ENCODE measurements around the gene NFYC. TPM values are rescaled to one million over a fixed set of nuclear protein-coding genes. Genes with fewer than 3 reads are reported as not detected.

NFYC gene
- total and polyA plus RNA-seq, 7 donors: 45.8 to 69.0 (median 58.6) TPM

GRCh38 chr1:40652468-40652867, 39.0 kb upstream of the NFYC start:
- H3K4me1 ChIP-seq: peaks cover 8% of the 10 kb centered on the region
- ATAC-seq (no peak), DNase-seq (no peak)
- no peaks in the 10 kb centered on the region for H3K36me3 ChIP-seq (ENCODE audit: insufficient read depth in 1 of 2, low read depth in 1 of 2)
- no peak overlapping the region for H3K4me3 ChIP-seq
- no peak overlapping the region for H3K27ac ChIP-seq
- WGBS, 3 donors: 66 to 87% (median 85%) methylated on average over 5 of the region's 5 CpGs
- intact Hi-C loops (cut with DNase I): no loop called here
- H3K9me3 ChIP-seq: no peaks in the 10 kb centered on the region
- TF ChIP-seq CTCF (IDR thresholded peaks at IDR 0.05): no peak
- peaks cover 0 to 4% (median 3%) of the 10 kb centered on the region in 3 donors for H3K27me3 ChIP-seq (ENCODE audit: insufficient read depth in 3 of 3, low read length in 2 of 3)

- no peak overlapping the region for H3K27ac ChIP-seq
- no peak for DNase-seq
Observed at GRCh38 chr1:40652979-40653378, 38.5 kb upstream of the NFYC start.

GRCh38 chr1:40653851-40654537, 37.5 kb upstream of the NFYC start:
- ATAC-seq (no peak), DNase-seq (no peak)
- H3K27me3 ChIP-seq (ENCODE audit: insufficient read depth in 3 of 3, low read length in 2 of 3): peaks cover 0 to 4% (median 3%) of the 10 kb centered on the region in 3 donors

More at GRCh38 chr1:40652979-40653378, 38.5 kb upstream of the NFYC start:
- Histone ChIP-seq H3K27me3 (ENCODE audit: insufficient read depth in 3 of 3, low read length in 2 of 3) (peaks cover 0 to 4% (median 3%) of the 10 kb centered on the region in 3 donors), H3K36me3 (ENCODE audit: insufficient read depth in 1 of 2, low read depth in 1 of 2) (no peaks in the 10 kb centered on the region), H3K4me3 (no peak overlapping the region), H3K4me1 (peaks cover 8% of the 10 kb centered on the region), H3K9me3 (no peaks in the 10 kb centered on the region)
- 91 to 95% (median 92%) methylated on average over 4 of the region's 4 CpGs for WGBS, 3 donors
- no peak for ATAC-seq
- no peak for TF ChIP-seq CTCF (IDR thresholded peaks at IDR 0.05)
- intact Hi-C loops (cut with DNase I): no loop called here

GRCh38 chr1:40657046-40657445, 34.5 kb upstream of the NFYC start:
- Histone ChIP-seq H3K9me3 (no peaks in the 10 kb centered on the region), H3K4me1 (no peaks in the 10 kb centered on the region), H3K27me3 (ENCODE audit: insufficient read depth in 3 of 3, low read length in 2 of 3) (peaks cover 0 to 4% (median 0%) of the 10 kb centered on the region in 3 donors), H3K27ac (no peak overlapping the region), H3K4me3 (no peak overlapping the region), H3K36me3 (ENCODE audit: insufficient read depth in 1 of 2, low read depth in 1 of 2) (no peaks in the 10 kb centered on the region)
- no peak for ATAC-seq
- WGBS, 3 donors: 79 to 83% (median 81%) methylated on average over 7 of the region's 7 CpGs
- TF ChIP-seq CTCF (IDR thresholded peaks at IDR 0.05): no peak
- no peak for DNase-seq
- intact Hi-C loops (cut with DNase I): no loop called here

More at GRCh38 chr1:40653851-40654537, 37.5 kb upstream of the NFYC start:
- 14 to 21% (median 17%) methylated on average over 23 to 31 of the region's 35 CpGs for WGBS, 3 donors
- no peaks in the 10 kb centered on the region for H3K9me3 ChIP-seq
- no peak overlapping the region for H3K4me3 ChIP-seq
- H3K4me1 ChIP-seq: peaks cover 8% of the 10 kb centered on the region
- intact Hi-C loops (cut with DNase I): no loop called here
- no peak overlapping the region for H3K27ac ChIP-seq
- TF ChIP-seq CTCF (IDR thresholded peaks at IDR 0.05): no peak
- no peaks in the 10 kb centered on the region for H3K36me3 ChIP-seq (ENCODE audit: insufficient read depth in 1 of 2, low read depth in 1 of 2)

Data from psoas muscle (tissue), 8 donors.